ENCODE measurements around the gene NDUFS8.

GRCh38 chr11:68056317-68057285 lies 26.1 kb downstream of the NDUFS8 start:
- TF ChIP-seq ZNF274 (IDR thresholded peaks at IDR 0.05; ENCODE audit: low read depth, low read length): no peak
- TF ChIP-seq YY1 (IDR thresholded peaks at IDR 0.05; ENCODE audit: insufficient read depth, insufficient read length): no peak

Data from NT2/D1 (cell line).